Left ventricle myocardium inferior (tissue), 1 donor: Measurements from ENCODE around the gene C9orf40. TPM values are rescaled to one million over a fixed set of nuclear protein-coding genes. Genes with fewer than 3 reads are reported as not detected.

Source experiments
- DNase-seq: peaks from one replicate; pipeline ENCODE4 v3.0.0-alpha.2; 2020
- H3K27ac ChIP-seq: fragments of 200-600 bp; replicated peaks from 2 replicates; pipeline ENCODE4 v1.8.0; 2021
- H3K27me3 ChIP-seq: fragments of 200-600 bp; 2 replicates; pipeline ENCODE4 v1.8.0; 2021; ENCODE audit warnings: low read depth
- H3K36me3 ChIP-seq: fragments of 200-600 bp; 2 replicates; pipeline ENCODE4 v1.8.0; 2021
- H3K4me1 ChIP-seq: fragments of 200-600 bp; 2 replicates; pipeline ENCODE4 v1.8.0; 2021
- H3K4me3 ChIP-seq: fragments of 200-600 bp; 2 replicates; pipeline ENCODE4 v1.8.0; 2021; ENCODE audit warnings: mild to moderate bottlenecking, moderate library complexity
- H3K9me3 ChIP-seq: fragments of 200-600 bp; replicated peaks from 2 replicates; pipeline ENCODE4 v1.8.0; 2021
- intact Hi-C: fragments of 100-400 bp; cut with micrococcal nuclease; formaldehyde crosslinking; loops from one replicate; pipeline ENCODE4 v1.11.0; 2022
- total RNA-seq: library from RNA; stranded (reverse); fragmentation: NEBNext Ultra II Directional; extraction: Animal tissue kit (Norgen Biotek cat#: 25700); gene quantifications from one replicate; pipeline ENCODE4 v1.2.1, GENCODE V29; 2021
- TF ChIP-seq, protein P1 (sequence below): fragments of 200-600 bp; IDR thresholded peaks from 2 replicates; pipeline ENCODE4 v1.8.0; 2021; ENCODE audit warnings: antibody characterized with exemption, mild to moderate bottlenecking, borderline replicate concordance
- donor health status: DM: no; HTN: yes; CAD: no; lungs with severe emphysema.

The C9orf40 gene
- total RNA-seq, 1 donor from 2014 or later = 2.0 TPM

GRCh38 chr9:74979844-74980243 lies 27.1 kb upstream of the C9orf40 start:
- peaks cover 20% of the 10 kb centered on the region for H3K9me3 ChIP-seq
- TF ChIP-seq, protein P1, sequence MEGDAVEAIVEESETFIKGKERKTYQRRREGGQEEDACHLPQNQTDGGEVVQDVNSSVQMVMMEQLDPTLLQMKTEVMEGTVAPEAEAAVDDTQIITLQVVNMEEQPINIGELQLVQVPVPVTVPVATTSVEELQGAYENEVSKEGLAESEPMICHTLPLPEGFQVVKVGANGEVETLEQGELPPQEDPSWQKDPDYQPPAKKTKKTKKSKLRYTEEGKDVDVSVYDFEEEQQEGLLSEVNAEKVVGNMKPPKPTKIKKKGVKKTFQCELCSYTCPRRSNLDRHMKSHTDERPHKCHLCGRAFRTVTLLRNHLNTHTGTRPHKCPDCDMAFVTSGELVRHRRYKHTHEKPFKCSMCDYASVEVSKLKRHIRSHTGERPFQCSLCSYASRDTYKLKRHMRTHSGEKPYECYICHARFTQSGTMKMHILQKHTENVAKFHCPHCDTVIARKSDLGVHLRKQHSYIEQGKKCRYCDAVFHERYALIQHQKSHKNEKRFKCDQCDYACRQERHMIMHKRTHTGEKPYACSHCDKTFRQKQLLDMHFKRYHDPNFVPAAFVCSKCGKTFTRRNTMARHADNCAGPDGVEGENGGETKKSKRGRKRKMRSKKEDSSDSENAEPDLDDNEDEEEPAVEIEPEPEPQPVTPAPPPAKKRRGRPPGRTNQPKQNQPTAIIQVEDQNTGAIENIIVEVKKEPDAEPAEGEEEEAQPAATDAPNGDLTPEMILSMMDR = no peak
- intact Hi-C loops = no loop called here
- no peak overlapping the region for H3K4me3 ChIP-seq
- H3K27ac ChIP-seq = no peak overlapping the region
- H3K4me1 ChIP-seq = no peaks in the 10 kb centered on the region
- DNase-seq = no peak
- peaks cover 23% of the 10 kb centered on the region for H3K36me3 ChIP-seq
- no peaks in the 10 kb centered on the region for H3K27me3 ChIP-seq

DNA sequence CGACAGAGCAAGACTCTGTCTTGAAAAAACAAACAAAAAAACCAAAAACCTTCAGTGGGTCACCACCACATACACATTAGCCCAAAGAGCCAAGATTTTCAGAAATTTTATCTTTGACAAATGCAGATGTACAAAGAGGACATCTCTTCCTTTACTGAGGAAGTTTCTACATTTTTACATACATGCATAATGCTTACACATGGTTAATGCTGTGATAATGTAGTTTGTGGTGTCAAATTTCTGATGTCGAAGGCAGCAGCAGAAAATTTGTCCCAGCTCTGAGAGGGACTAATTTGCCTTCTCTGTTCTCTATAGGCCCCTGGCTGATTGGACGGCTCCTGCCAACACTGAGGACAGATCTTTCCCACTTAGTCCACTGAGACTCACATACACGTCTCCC lies 24.6 kb upstream of the C9orf40 start:
- no peaks in the 10 kb centered on the region for H3K4me1 ChIP-seq
- H3K27ac ChIP-seq = no peak overlapping the region
- no peaks in the 10 kb centered on the region for H3K27me3 ChIP-seq
- peaks cover 8% of the 10 kb centered on the region for H3K36me3 ChIP-seq
- no peak overlapping the region for H3K4me3 ChIP-seq
- TF ChIP-seq, protein P1 = no peak
- no peak for DNase-seq
- H3K9me3 ChIP-seq = peaks cover 22% of the 10 kb centered on the region
- intact Hi-C loops = no loop called here

DNA sequence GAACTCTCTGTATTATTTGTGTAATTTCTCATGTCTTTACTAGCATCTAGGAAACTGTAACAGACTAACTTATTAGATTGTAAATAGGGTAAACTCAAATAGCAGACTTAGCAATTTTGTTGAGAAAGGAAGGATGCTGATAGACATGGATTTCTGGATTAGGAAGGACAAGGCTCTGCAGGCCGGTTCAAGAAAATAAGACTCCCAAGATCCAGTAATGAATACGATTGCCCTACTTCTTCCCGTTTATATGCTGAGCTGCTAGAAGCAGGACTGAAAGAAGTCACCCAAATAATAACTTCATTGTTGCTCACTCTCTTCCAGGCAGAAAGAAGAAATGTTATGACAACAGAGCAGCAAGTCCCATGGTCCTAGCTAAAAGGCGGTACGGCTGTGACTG lies 22.8 kb upstream of the C9orf40 start:
- no peak overlapping the region for H3K27ac ChIP-seq
- peaks cover 22% of the 10 kb centered on the region for H3K9me3 ChIP-seq
- no peaks in the 10 kb centered on the region for H3K4me1 ChIP-seq
- H3K36me3 ChIP-seq = peaks cover 8% of the 10 kb centered on the region
- DNase-seq = no peak
- intact Hi-C loops = no loop called here
- TF ChIP-seq, protein P1 = no peak
- H3K27me3 ChIP-seq = no peaks in the 10 kb centered on the region
- no peak overlapping the region for H3K4me3 ChIP-seq

DNA sequence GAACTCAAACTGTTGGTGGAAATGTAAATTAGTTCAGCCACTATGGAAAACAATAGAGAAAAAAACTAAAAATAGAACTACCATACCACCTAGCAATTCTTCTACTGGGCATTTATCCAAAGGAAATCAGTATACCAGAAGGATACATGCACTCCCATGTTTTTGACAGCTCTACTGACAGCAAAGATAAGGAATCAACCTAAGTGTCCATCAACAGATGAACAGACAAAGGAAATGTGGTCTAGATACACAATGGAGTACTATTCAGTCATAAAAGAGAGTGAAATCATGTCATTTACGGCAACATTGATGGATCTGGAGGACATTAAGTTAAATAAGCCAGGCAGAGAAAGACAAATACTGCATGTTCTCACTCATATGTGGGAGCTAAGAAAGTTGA lies 21.8 kb upstream of the C9orf40 start:
- no peak for DNase-seq
- Histone ChIP-seq H3K9me3 (peaks cover 22% of the 10 kb centered on the region), H3K27ac (no peak overlapping the region), H3K27me3 (no peaks in the 10 kb centered on the region), H3K4me3 (no peak overlapping the region), H3K36me3 (peaks cover 8% of the 10 kb centered on the region), H3K4me1 (no peaks in the 10 kb centered on the region)
- intact Hi-C loops = no loop called here
- TF ChIP-seq, protein P1 = no peak

- intact Hi-C loops = no loop called here
- no peak overlapping the region for H3K4me3 ChIP-seq
- TF ChIP-seq, protein P1 = no peak
- H3K36me3 ChIP-seq = peaks cover 8% of the 10 kb centered on the region
- H3K9me3 ChIP-seq = peaks cover 22% of the 10 kb centered on the region
- no peaks in the 10 kb centered on the region for H3K4me1 ChIP-seq
- H3K27ac ChIP-seq = no peak overlapping the region
- H3K27me3 ChIP-seq = no peaks in the 10 kb centered on the region
- DNase-seq = no peak
Measured at GRCh38 chr9:74973714-74974113, 21.0 kb upstream of the C9orf40 start.

DNA sequence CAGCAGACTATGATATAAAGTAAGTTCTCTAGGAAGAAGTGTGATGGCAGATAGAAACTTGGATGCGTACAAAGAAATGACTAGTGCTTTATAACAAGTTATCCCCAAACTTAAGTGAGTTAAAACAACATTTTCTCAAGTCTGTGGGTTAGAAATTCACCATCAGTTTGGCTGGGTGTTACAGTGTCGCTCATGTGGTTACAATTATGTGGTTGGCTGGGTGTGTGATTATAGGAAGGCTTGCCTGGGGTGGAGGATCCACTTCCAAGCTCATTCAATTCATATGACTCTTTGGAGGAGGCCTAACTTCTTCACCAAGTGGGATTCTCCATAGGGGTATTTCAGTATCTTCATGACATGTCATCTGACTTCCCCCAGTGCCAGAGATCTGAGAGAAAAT lies 10.3 kb upstream of the C9orf40 start:
- intact Hi-C loops = no loop called here
- H3K36me3 ChIP-seq = no peaks in the 10 kb centered on the region
- no peak overlapping the region for H3K4me3 ChIP-seq
- H3K27ac ChIP-seq = no peak overlapping the region
- peaks cover 35% of the 10 kb centered on the region for H3K9me3 ChIP-seq
- no peaks in the 10 kb centered on the region for H3K4me1 ChIP-seq
- no peaks in the 10 kb centered on the region for H3K27me3 ChIP-seq
- no peak for DNase-seq
- TF ChIP-seq, protein P1 = no peak
